Ascending aorta (tissue), 2 donors: ENCODE data around the gene FARP2. TPM values are rescaled to one million over a fixed set of nuclear protein-coding genes. Genes with fewer than 3 reads are reported as not detected.

Experiments
- DNase-seq, 2 donors: peaks; one replicate each; pipeline ENCODE4 v3.0.0-alpha.2; 2019; ENCODE audit warnings: low spot score in 2 of 2
- H3K27ac ChIP-seq, 2 donors: fragments of 200-600 bp; sonication (generic); one replicate each; pipeline ENCODE4 v1.5.1; 2016 to 2017; ENCODE audit warnings: mild to moderate bottlenecking in 1 of 2
- H3K27me3 ChIP-seq: fragments of 200-600 bp; sonication (generic); one replicate; pipeline ENCODE4 v1.5.1; 2017
- H3K36me3 ChIP-seq, 2 donors: fragments of 200-600 bp; sonication (generic); one replicate each; pipeline ENCODE4 v1.5.1; 2016
- H3K4me1 ChIP-seq, 2 donors: fragments of 200-600 bp; sonication (generic); one replicate each; pipeline ENCODE4 v1.5.1; 2016 to 2017; ENCODE audit warnings: mild to moderate bottlenecking in 1 of 2
- H3K4me3 ChIP-seq, 2 donors: fragments of 200-600 bp; sonication (generic); one replicate each; pipeline ENCODE4 v1.5.1; 2016 to 2017; ENCODE audit warnings: mild to moderate bottlenecking in 1 of 2
- H3K9me3 ChIP-seq, 2 donors: fragments of 200-600 bp; sonication (generic); one replicate each; pipeline ENCODE4 v1.5.1; 2016
- intact Hi-C: fragments of 100-400 bp; cut with DNase I; formaldehyde crosslinking; loops from one replicate; pipeline ENCODE4 v1.15.1; 2023
- total RNA-seq: library from RNA; depleted of rRNA; stranded (reverse); fragments of >200 nt; gene quantifications from one replicate; pipeline ENCODE4 v1.1.0, GENCODE V29; 2016
- TF ChIP-seq, protein P1 (sequence below), 3 experiments: fragments of 200-600 bp in 2 of 3; fragments of 450-650 bp in 1 of 3; sonication (generic) in 2 of 3; IDR thresholded peaks; one replicate each; pipeline ENCODE4 v1.5.1; 2016 to 2019; ENCODE audit warnings: antibody characterized with exemption in 3 of 3, mild to moderate bottlenecking in 1 of 3, moderate library complexity in 1 of 3

Gene FARP2
- total RNA-seq, 1 donor from 2014 or later, result 19.6 TPM

DNA sequence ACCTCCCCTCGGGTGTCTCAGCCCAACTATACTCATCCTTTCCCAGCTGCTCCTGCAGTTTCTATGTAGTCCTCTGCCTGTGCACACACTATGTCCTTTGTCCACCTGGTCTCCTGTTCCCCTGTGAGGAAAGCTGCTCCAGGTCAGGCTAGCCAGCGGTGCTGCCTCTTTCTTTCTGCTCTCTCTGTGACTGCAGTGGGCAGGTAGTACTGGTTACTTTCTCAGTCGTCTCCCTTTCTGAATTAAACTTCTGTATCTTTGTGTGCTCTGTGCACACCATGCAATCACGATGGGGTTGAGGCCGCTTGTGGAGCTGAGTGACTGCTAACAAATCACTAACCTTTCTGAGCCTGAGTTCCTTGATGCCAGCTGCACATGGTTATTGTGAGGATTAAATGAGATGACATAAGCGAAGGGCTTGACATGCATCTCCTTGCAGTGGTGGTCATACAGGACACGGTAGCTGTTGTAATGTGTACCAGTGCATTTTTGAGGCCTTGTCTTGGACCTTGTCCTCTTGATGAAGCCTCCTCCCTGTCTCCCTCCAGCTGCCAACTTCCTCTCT lies 3.5 kb downstream of the FARP2 start:
- TF ChIP-seq, protein P1, sequence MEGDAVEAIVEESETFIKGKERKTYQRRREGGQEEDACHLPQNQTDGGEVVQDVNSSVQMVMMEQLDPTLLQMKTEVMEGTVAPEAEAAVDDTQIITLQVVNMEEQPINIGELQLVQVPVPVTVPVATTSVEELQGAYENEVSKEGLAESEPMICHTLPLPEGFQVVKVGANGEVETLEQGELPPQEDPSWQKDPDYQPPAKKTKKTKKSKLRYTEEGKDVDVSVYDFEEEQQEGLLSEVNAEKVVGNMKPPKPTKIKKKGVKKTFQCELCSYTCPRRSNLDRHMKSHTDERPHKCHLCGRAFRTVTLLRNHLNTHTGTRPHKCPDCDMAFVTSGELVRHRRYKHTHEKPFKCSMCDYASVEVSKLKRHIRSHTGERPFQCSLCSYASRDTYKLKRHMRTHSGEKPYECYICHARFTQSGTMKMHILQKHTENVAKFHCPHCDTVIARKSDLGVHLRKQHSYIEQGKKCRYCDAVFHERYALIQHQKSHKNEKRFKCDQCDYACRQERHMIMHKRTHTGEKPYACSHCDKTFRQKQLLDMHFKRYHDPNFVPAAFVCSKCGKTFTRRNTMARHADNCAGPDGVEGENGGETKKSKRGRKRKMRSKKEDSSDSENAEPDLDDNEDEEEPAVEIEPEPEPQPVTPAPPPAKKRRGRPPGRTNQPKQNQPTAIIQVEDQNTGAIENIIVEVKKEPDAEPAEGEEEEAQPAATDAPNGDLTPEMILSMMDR (IDR thresholded peaks at IDR 0.05), result no peak
- Histone ChIP-seq H3K27ac (no peak overlapping the region), H3K9me3 (no peaks in the 10 kb centered on the region), H3K4me3 (no peak overlapping the region), H3K36me3 (no peaks in the 10 kb centered on the region), H3K27me3 (no peaks in the 10 kb centered on the region), H3K4me1 (peaks cover 8 to 41% of the 10 kb centered on the region in 2 donors)
- intact Hi-C loops, result loop anchor here (5.0 to 10.0 kb wide), 2 partner anchors 148 to 375 kb away; partner anchors contain the start of genes D2HGDH and STK25
- DNase-seq, result no peak

DNA sequence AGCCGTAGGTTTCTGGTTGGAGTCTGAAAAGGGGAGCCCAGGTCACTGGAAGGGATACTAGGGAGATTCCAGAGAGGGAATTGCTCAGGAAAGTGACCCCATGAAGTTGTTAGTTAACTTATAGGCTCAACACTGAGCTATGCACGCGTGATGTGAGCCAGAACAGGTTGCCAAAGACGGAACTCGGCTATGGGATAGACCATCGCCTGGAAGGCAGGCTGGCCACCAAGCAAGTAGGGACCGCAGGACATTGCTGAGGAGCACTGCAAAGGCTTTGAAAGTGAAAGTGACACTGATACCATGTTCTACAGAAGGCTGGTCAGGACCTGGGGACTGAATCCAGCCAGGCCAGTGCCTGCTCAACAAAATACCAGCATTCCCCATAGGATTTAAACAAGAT lies 7.3 kb downstream of the FARP2 start:
- H3K4me1 ChIP-seq, result peaks cover 0 to 40% of the 10 kb centered on the region in 2 donors
- no peak for DNase-seq
- TF ChIP-seq, protein P1 (IDR thresholded peaks at IDR 0.05), result no peak
- peak overlapping the region in 1 of 2 donors; percentile 34 for H3K4me3 ChIP-seq
- no peaks in the 10 kb centered on the region for H3K36me3 ChIP-seq
- intact Hi-C loops, result no loop called here
- peak overlapping the region; percentile 58 to 62 for H3K27ac ChIP-seq
- no peaks in the 10 kb centered on the region for H3K9me3 ChIP-seq
- no peaks in the 10 kb centered on the region for H3K27me3 ChIP-seq

DNA sequence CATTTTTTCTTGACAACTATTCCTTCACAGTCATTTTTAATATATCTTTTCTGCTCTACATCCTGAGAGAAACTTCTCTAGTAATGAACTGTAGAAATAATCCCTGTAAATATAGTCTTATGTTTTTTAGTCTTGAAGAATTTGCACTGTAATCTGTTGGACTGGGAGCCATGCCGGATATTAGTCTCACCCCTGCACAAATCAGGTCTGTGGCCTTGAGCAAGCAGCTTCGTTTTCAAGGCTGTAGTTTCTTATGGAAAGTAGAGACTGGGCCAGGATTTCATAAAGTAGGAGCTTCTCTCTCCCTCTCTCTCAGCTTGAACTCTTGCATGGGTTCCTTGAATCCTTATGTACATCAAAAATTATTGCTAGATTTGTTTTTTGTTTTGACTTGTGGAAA lies 8.7 kb downstream of the FARP2 start:
- H3K36me3 ChIP-seq, result no peaks in the 10 kb centered on the region
- peak overlapping the region in 1 of 2 donors; percentile 62 for H3K27ac ChIP-seq
- DNase-seq, result no peak
- no peaks in the 10 kb centered on the region for H3K27me3 ChIP-seq
- TF ChIP-seq, protein P1 (IDR thresholded peaks at IDR 0.05), result no peak
- H3K9me3 ChIP-seq, result no peaks in the 10 kb centered on the region
- H3K4me3 ChIP-seq, result no peak overlapping the region
- intact Hi-C loops, result no loop called here
- H3K4me1 ChIP-seq, result peaks cover 0 to 33% of the 10 kb centered on the region in 2 donors

DNA sequence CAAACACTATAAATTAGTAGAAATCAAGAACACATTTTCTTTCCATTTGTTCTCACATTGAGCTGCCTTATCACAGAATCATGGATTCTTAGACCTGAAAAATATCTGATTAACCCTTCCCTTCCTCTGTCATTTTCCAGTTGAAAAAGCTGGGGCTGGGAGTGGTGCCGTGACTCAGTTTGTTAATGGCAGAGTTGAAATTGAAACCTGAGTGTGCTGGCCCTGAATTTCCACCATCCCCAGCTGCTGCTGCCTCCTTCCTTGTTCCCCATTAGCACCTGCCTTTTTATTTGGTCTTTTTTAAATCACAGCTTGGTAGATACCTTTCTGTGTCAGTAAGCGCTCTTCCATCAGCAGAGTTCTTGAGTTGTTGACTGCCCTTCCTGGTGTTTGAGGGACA lies 10.6 kb downstream of the FARP2 start:
- TF ChIP-seq, protein P1 (IDR thresholded peaks at IDR 0.05), result no peak
- Histone ChIP-seq H3K4me3 (no peak overlapping the region), H3K9me3 (no peaks in the 10 kb centered on the region), H3K27ac (peak overlapping the region in 1 of 2 donors; percentile 50), H3K36me3 (no peaks in the 10 kb centered on the region), H3K4me1 (peaks cover 0 to 33% of the 10 kb centered on the region in 2 donors), H3K27me3 (no peaks in the 10 kb centered on the region)
- no peak for DNase-seq
- intact Hi-C loops, result no loop called here

DNA sequence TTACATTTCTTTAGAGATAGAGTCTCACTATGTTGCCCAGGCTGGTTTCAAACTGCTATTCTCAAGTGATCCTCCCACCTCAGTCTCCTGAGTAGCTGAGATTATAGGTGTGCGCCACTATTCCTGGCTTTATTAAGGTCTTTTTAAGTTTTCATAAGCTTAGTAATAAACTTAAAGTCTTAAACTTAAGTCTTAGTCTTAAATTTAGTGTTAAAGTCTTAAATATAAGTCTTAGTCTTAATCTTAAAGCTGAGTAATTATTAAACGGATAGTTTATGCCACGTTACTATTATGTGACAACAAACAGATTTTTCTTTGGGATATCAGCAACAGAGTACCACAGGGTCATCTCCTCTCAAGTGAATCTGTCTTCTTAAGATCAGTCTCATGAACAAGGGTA lies 12.6 kb downstream of the FARP2 start:
- H3K4me1 ChIP-seq, result peaks cover 0 to 37% of the 10 kb centered on the region in 2 donors
- intact Hi-C loops, result no loop called here
- no peak for DNase-seq

More for the DNA sequence above, 12.6 kb downstream of the FARP2 start:
- TF ChIP-seq, protein P1 (IDR thresholded peaks at IDR 0.05), result no peak
- H3K4me3 ChIP-seq, result no peak overlapping the region
- no peaks in the 10 kb centered on the region for H3K27me3 ChIP-seq
- no peaks in the 10 kb centered on the region for H3K9me3 ChIP-seq
- H3K36me3 ChIP-seq, result no peaks in the 10 kb centered on the region
- H3K27ac ChIP-seq, result peak overlapping the region; percentile 50 to 56
